WTC11 (cell line): Measurements from ENCODE around the gene ABCG1. TPM values are rescaled to one million over a fixed set of nuclear protein-coding genes. Genes with fewer than 3 reads are reported as not detected.

ENCODE experiments used
- ATAC-seq: fragments of 200-7000 bp; cut with Tn5 transposase; 2 replicates; pipeline ENCODE4 v1.10.0; 2021; ENCODE audit warnings: mild to moderate bottlenecking, moderate library complexity
- CTCF ChIA-PET: fragments of 300-600 bp; sonication (Branson Sonifier 250); formaldehyde crosslinking; loops from one replicate; lab custom pipeline; 2021; ENCODE audit warnings: antibody characterized with exemption; lab: Charles Lee
- POLR2A ChIA-PET: fragments of 350-600 bp; sonication (Branson Sonifier 250); formaldehyde crosslinking; loops from one replicate; lab custom pipeline; 2021; ENCODE audit warnings: antibody characterized with exemption; lab: Charles Lee
- DNase-seq: peaks from one replicate; pipeline ENCODE4 v3.0.0; 2021; ENCODE audit warnings: low spot score
- H3K27ac Mint-ChIP-seq: 2 replicates; pipeline ENCODE4 v1.8.0; 2021; ENCODE audit warnings: mixed read lengths
- H3K27me3 Mint-ChIP-seq: 2 replicates; pipeline ENCODE4 v1.8.0; 2021; ENCODE audit warnings: low read depth, mild to moderate bottlenecking, moderate library complexity, mixed read lengths
- H3K36me3 Mint-ChIP-seq: 2 replicates; pipeline ENCODE4 v1.8.0; 2021; ENCODE audit warnings: mixed read lengths
- H3K4me1 Mint-ChIP-seq: 2 replicates; pipeline ENCODE4 v1.8.0; 2022; ENCODE audit warnings: mixed read lengths
- H3K4me3 Mint-ChIP-seq: 2 replicates; pipeline ENCODE4 v1.8.0; 2021; ENCODE audit warnings: mild to moderate bottlenecking, moderate library complexity, mixed read lengths
- H3K9me3 Mint-ChIP-seq: 2 replicates; pipeline ENCODE4 v1.8.0; 2021; ENCODE audit warnings: mixed read lengths
- CREM ChIP-seq: sonication (generic); formaldehyde crosslinking; IDR thresholded peaks from 2 replicates; pipeline ENCODE4 v1.8.1; 2022; ENCODE audit warnings: mild to moderate bottlenecking, missing genetic modification reagents, moderate library complexity
- ELF4 ChIP-seq: sonication (generic); formaldehyde crosslinking; IDR thresholded peaks from 2 replicates; pipeline ENCODE4 v1.8.1; 2022; ENCODE audit warnings: low read depth, mild to moderate bottlenecking, moderate library complexity, missing genetic modification reagents
- FOXP4 ChIP-seq: sonication (generic); formaldehyde crosslinking; IDR thresholded peaks from 2 replicates; pipeline ENCODE4 v1.8.0; 2022; ENCODE audit warnings: mild to moderate bottlenecking, missing genetic modification reagents
- GTF2I ChIP-seq: fragments of 250-450 bp; sonication (Bioruptor Pico); conservative IDR thresholded peaks from 2 replicates; pipeline ENCODE4 v1.4.0; 2021; ENCODE audit warnings: mild to moderate bottlenecking
- HMGXB4 ChIP-seq: sonication (generic); formaldehyde crosslinking; IDR thresholded peaks from 2 replicates; pipeline ENCODE4 v1.8.1; 2023; ENCODE audit warnings: mild to moderate bottlenecking, moderate library complexity, missing genetic modification reagents
- JUN ChIP-seq: sonication (generic); formaldehyde crosslinking; IDR thresholded peaks from 2 replicates; pipeline ENCODE4 v1.8.0; 2023; ENCODE audit warnings: mild to moderate bottlenecking, missing genetic modification reagents
- MLX ChIP-seq: sonication (generic); formaldehyde crosslinking; IDR thresholded peaks from 2 replicates; pipeline ENCODE4 v1.8.1; 2023; ENCODE audit warnings: mild to moderate bottlenecking, missing genetic modification reagents, moderate library complexity
- MXD4 ChIP-seq: fragments of 250-450 bp; sonication (Bioruptor Pico); IDR thresholded peaks from 2 replicates; pipeline ENCODE4 v1.8.0; 2021; ENCODE audit warnings: mild to moderate bottlenecking, moderate library complexity, borderline replicate concordance
- NFATC4 ChIP-seq: fragments of 250-450 bp; sonication (Bioruptor Pico); IDR thresholded peaks from 2 replicates; pipeline ENCODE4 v1.9.0; 2021; ENCODE audit warnings: mild to moderate bottlenecking
- NFE2L1 ChIP-seq: sonication (generic); formaldehyde crosslinking; IDR thresholded peaks from 2 replicates; pipeline ENCODE4 v1.8.1; 2023; ENCODE audit warnings: missing genetic modification reagents
- PREB ChIP-seq: sonication (generic); formaldehyde crosslinking; IDR thresholded peaks from 2 replicates; pipeline ENCODE4 v1.8.1; 2022; ENCODE audit warnings: mild to moderate bottlenecking, missing genetic modification reagents, moderate library complexity, borderline replicate concordance
- PRRX2 ChIP-seq: fragments of 250-450 bp; sonication (Bioruptor Pico); IDR thresholded peaks from 2 replicates; pipeline ENCODE4 v1.8.0; 2021; ENCODE audit warnings: mild to moderate bottlenecking
- RELA ChIP-seq: sonication (generic); formaldehyde crosslinking; IDR thresholded peaks from 2 replicates; pipeline ENCODE4 v1.8.1; 2022; ENCODE audit warnings: missing genetic modification reagents, mild to moderate bottlenecking, borderline replicate concordance
- SOX15 ChIP-seq: fragments of 250-450 bp; sonication (Bioruptor Pico); IDR thresholded peaks from 2 replicates; pipeline ENCODE4 v1.9.0; 2021; ENCODE audit warnings: mild to moderate bottlenecking
- TCF7 ChIP-seq: sonication (generic); formaldehyde crosslinking; IDR thresholded peaks from 2 replicates; pipeline ENCODE4 v1.8.0; 2022; ENCODE audit warnings: mild to moderate bottlenecking, low read depth, missing genetic modification reagents, moderate library complexity
- TEAD4 ChIP-seq: sonication (generic); formaldehyde crosslinking; IDR thresholded peaks from 2 replicates; pipeline ENCODE4 v1.8.0; 2022; ENCODE audit warnings: mild to moderate bottlenecking, missing genetic modification reagents
- USF1 ChIP-seq: sonication (generic); formaldehyde crosslinking; IDR thresholded peaks from 2 replicates; pipeline ENCODE4 v1.8.0; 2022; ENCODE audit warnings: mild to moderate bottlenecking, missing genetic modification reagents
- ZNF219 ChIP-seq: sonication (generic); formaldehyde crosslinking; IDR thresholded peaks from 2 replicates; pipeline ENCODE4 v1.8.0; 2023; ENCODE audit warnings: missing genetic modification reagents, mild to moderate bottlenecking, borderline replicate concordance
- ZNF396 ChIP-seq: fragments of 250-450 bp; sonication (Bioruptor Pico); IDR thresholded peaks from 2 replicates; pipeline ENCODE4 v1.8.0; 2021; ENCODE audit warnings: mild to moderate bottlenecking, moderate library complexity, borderline replicate concordance
- ZNF423 ChIP-seq: fragments of 250-450 bp; sonication (Bioruptor Pico); IDR thresholded peaks from 2 replicates; pipeline ENCODE4 v2.1.2; 2022; ENCODE audit warnings: mild to moderate bottlenecking, moderate library complexity
- total RNA-seq: library from RNA; stranded (reverse); gene quantifications from 3 replicates; pipeline ENCODE4 v1.2.3, GENCODE V29; 2021

The ABCG1 gene
- total RNA-seq, 1 experiment from 2014 or later, result 4.0 TPM

GRCh38 chr21:42248783-42249597, 30.1 kb downstream of the ABCG1 start:
- Mint-ChIP-seq H3K4me3 (no peak overlapping the region), H3K27ac (no peak overlapping the region), H3K9me3 (peaks cover 3% of the 10 kb centered on the region; the same call in 1 of the 2 replicates), H3K4me1 (peaks cover 5% of the 10 kb centered on the region; the same call in 1 of the 2 replicates), H3K27me3 (no peaks in the 10 kb centered on the region), H3K36me3 (no peaks in the 10 kb centered on the region)
- TF ChIP-seq PRRX2, result no peak
- no peak for TF ChIP-seq SOX15 (CRISPR knock-in tag)
- no peak for TF ChIP-seq JUN (CRISPR knock-in tag)
- TF ChIP-seq TCF7, result no peak
- no peak for TF ChIP-seq HMGXB4
- TF ChIP-seq MLX (CRISPR knock-in tag), result no peak
- no peak for TF ChIP-seq ZNF423 (CRISPR knock-in tag)
- ATAC-seq (no peak), DNase-seq (no peak)
- CTCF ChIA-PET, result interaction anchor here (0.8 kb wide), 1 partner anchor 10 kb away, joined by 4 read pairs; no protein-coding TSS in a partner anchor
- POLR2A ChIA-PET, result interaction anchor here (0.7 kb wide), 1 partner anchor 14 kb away, joined by 3 read pairs; no protein-coding TSS in a partner anchor

- H3K27ac Mint-ChIP-seq, result peak overlapping the region; percentile 69; the same call in 1 of the 2 replicates
- CTCF ChIA-PET, result interaction anchor here (1.7 kb wide), 1 partner anchor 133 kb away, joined by 4 read pairs; no protein-coding TSS in a partner anchor
- no peak for DNase-seq
Observed at GRCh38 chr21:42250422-42251403, 31.8 kb downstream of the ABCG1 start.

More at GRCh38 chr21:42250422-42251403, 31.8 kb downstream of the ABCG1 start:
- Mint-ChIP-seq H3K4me1 (no peaks in the 10 kb centered on the region; the same call in 1 of the 2 replicates), H3K9me3 (peaks cover 3% of the 10 kb centered on the region; the same call in 1 of the 2 replicates), H3K36me3 (no peaks in the 10 kb centered on the region), H3K27me3 (no peaks in the 10 kb centered on the region), H3K4me3 (no peak overlapping the region)
- TF ChIP-seq PREB (CRISPR knock-in tag) (no peak), MXD4 (CRISPR knock-in tag) (no peak), GTF2I (no peak), TEAD4 (CRISPR knock-in tag) (no peak), USF1 (CRISPR knock-in tag) (no peak), NFATC4 (CRISPR knock-in tag) (no peak), ZNF219 (CRISPR knock-in tag) (no peak), ZNF396 (CRISPR knock-in tag) (no peak), RELA (CRISPR knock-in tag) (no peak), FOXP4 (CRISPR knock-in tag) (no peak), NFE2L1 (CRISPR knock-in tag) (no peak), CREM (CRISPR knock-in tag) (no peak), ELF4 (CRISPR knock-in tag) (no peak)
- ATAC-seq, result no peak
- POLR2A ChIA-PET, result no interaction called here
